Inferior parietal cortex (tissue), 1 donor: ENCODE measurements around the gene CD200.

ENCODE experiments used
- DNase-seq: peaks from one replicate; pipeline ENCODE4 v3.0.0-alpha.2; 2016; ENCODE audit errors: extremely low spot score

CD200 gene, protein sequence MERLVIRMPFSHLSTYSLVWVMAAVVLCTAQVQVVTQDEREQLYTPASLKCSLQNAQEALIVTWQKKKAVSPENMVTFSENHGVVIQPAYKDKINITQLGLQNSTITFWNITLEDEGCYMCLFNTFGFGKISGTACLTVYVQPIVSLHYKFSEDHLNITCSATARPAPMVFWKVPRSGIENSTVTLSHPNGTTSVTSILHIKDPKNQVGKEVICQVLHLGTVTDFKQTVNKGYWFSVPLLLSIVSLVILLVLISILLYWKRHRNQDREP

DNA sequence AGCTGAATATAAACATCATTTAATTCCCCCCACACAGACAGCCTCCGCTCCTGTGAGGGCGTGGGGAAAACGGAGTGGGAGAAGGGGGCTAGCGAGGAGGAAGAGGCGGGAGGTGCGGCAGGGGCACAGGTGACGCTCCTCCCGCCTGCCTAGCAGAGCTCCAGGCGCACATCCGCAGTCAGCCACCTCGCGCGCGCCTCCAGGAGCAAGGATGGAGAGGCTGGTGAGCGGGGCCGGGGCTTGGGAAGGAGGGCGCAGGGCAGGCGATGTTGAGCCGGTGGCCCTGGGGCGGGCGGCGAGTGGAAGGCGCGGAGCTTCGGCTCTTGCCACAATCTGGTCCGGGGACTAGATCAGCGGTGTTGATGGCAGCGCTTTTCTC is at the start of gene CD200:
Gene CD200 (plus strand): TSS at position 155 of the 379 bp plus-strand sequence. CDS start 57 bp downstream, at position 212.
- DNase-seq = peak; percentile 51

DNA sequence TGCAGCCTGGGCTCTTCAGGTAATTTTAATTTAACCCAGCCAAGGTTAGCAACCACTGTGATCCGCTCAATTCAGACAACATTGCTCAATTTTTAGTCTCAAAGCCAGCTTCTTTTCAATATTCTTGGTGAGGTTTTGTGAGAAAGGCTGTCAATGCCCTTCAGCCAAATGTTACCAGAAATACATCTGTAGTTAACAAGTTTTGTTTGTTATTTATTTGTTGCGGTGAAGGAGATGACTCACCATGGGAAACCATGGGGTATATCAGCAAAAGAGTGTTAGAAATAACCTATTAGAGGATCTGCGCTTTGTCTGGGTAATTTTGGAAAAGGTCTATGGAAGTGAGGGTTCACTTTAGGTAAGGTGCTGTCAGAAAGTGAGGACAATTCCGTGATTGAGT is 43.9 kb upstream of the CD200 start:
- no peak for DNase-seq

DNA sequence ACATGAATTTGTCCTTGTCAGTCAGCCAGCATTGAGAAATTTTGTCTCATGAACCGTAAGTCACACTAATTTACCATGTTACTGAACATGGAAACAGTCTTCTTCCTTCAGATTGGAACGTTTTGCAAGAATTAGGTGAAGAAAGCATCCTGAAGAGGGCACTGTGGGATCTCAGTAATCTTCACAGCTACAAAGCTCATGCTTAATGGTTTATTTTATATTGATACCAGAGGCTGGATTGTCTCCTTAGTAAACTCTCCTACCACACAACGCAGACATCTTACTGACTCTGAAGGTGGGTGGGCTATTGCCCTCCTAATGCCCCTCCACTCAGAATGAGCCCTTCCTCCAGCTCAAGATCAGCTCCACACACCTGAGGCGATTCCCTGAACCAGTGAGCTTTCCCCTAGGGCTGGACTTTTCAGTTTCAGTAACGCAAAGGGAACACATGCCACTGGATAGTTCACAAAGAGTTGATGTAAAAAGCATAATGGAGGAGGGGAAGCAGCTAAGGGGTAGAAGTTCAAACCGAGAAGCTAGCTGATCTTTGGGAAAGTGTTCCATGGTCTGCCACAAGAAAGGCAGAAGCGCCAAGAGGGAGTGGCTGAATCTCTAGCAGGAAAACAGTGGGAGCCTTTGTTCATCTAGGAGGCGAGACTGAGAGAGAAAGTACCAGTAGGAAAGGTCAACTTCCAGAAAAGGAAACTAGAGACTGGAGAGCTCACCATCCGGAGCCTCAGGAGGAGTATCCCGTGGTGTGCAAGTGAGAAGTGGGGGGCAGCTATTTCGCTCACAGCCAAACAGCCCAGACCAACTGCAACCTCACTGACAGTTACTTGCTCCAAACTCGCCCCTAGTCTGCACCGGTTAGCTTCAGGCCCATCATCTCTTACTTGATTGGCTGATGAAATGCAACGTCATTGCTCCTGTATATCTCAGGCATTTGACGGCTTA is 39.3 kb upstream of the CD200 start, which contains the start of gene SLC9C1:
Gene SLC9C1 (minus strand): TSS at position 849 of the 954 bp plus-strand sequence. CDS start 7,425 bp downstream, outside the sequence.
- DNase-seq = peak; percentile 85

DNA sequence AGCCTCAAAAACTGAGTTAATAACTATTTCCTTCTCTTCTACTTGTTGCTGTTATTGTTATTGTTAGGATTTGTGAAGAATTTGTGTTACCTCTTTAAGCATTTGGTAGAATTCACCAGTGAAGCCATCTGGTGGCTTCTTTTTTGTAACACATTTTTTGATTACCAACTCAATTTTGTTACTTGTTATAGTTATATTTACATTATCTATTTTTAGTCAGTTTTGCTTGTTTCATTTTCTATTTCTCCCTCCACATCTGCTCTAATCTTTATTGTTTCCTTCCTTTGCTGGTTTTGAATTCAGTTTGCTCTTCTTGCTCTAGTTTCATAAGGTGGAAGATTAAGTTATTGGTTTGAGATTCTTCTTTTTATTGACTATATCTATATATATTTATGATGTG is 35.2 kb upstream of the CD200 start:
- DNase-seq = no peak

DNA sequence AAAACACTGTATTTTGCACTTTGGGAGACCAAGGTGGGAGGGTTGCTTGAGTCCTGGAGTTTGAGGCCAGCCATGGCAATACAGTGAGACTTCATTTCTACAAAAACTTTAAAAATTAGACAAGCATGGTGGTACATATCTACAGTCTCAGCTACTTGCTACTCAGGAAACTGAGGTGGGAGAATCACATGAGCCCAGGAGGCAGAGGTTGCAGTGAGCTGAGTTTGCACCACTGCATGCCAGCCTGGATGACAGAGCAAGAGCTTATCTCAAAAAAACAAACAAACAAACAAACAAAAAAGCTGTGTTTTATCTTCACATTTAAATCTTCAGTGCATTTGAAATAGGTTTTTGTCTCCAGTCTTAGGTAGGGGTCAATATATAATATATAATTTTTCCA is 34.2 kb upstream of the CD200 start:
- no peak for DNase-seq

DNA sequence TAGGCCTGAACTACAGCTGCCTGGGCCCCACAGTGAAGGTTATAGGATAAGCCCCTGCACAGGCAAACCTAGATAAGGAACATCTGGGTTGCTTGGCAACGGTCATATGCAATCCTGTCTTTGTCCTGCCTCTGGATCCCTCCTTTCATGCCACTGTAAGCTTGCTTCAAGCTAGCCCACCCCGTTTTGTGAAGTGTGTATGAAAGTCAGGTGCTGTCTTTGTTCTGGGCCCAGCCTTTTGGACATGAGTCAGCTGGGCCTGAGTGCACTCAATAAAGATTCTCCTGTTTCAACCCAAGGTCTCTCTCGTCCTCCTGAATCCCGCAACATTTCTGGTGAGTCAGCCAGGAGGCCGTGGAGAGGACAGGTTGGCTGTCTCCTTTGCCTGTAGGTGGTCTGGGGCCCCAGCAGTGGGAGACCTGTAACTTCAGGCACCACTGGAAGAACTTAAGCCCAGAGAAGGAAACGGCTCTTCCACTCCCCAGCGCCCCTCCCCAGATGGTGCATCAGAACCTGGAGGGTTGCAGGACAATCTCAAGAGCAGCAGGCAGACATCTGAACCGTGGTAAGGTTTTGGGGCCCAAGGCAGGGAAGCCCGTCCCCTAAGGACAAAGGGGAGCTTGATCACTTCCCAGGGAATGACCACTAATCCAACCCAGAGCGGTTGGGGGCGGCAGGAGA is 30.7 kb upstream of the CD200 start:
- DNase-seq = no peak

DNA sequence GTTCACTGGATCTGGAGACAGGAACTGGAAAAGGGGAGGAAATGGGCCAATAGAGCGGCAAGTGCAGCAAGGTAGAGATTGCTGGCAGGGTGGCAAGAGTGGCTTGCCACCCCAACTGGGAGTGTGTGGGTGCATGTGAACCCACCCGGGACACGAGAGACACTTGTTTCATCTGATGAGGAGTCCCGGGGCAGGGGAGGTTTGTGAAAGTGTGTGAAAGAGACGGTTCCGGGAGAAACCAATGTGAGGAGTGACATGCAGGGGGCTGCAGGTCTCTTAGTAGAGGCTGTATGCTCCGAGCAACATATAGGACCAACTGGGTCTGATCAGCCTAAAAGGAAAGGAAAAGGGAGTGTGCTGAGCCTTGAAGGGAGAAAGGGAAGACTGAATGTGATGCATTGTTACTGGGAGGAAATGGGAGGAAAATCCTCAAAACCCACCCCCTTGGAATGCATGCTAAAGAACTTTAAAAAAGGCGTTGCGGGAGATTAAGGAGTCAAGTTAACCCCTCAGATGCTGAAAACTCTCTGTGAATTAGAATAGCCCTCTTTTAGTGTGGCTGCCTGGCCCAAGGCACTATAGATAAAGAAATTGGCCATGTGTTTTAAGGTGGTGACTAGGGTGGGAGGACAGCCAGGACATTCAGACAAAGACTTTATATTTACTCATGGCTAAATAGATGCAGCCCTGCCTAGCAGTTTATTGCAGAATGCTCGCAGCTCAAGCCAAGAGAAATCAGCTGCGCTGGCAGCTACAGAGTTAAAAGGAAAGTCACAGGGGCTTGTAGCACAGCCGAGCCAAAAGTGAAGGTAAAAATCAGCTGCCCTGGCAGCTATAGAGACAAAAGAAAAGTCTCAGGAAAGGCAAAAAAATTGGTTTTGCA is 29.8 kb upstream of the CD200 start:
- DNase-seq = no peak

DNA sequence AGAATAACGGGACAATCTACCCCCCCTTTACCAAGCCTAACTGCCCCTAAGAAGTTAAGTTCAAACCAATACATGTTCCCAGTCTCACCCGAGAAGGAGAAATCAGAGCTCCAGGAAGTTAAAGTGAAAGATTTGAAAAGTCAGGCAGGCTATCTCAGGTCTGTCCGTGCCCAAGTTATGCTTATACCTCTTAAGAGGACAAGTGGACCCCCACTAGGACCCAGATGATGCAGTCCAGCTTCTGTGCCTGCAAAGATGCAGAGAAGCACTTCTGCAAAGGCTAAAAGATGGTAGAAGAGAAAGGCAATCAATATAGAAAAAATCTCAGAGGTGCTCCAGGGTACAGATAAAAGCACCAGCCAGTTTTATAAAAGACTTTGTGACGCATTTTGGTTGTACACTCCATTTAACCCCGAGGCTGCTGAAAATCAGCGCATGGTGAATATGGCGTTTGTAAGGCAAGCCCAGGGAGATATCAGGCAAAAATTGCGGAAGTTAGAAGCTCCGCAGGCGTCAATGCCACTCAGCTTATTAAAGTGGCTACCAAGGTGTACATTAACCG is 29.1 kb upstream of the CD200 start:
- DNase-seq = peak; percentile 63

DNA sequence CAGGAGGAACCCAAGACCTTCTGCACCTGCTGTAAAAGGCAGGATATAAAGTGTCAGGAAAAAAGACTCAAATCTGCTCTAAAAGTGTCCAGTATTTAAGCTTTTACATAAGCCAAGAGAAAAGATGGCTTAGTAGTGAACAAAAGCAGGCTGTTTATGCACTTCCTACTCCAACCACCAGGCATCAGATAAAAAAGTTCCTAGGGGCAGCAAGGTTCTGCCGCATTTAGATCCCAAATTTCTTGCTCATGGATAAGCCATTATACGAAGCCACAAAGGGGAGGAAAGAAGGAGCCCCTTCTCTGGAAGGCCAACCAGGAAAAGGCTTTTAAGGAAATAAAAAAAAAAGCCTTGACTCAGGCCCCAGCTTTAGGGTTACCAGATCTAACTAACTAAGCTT is 28.3 kb upstream of the CD200 start:
- DNase-seq = no peak

DNA sequence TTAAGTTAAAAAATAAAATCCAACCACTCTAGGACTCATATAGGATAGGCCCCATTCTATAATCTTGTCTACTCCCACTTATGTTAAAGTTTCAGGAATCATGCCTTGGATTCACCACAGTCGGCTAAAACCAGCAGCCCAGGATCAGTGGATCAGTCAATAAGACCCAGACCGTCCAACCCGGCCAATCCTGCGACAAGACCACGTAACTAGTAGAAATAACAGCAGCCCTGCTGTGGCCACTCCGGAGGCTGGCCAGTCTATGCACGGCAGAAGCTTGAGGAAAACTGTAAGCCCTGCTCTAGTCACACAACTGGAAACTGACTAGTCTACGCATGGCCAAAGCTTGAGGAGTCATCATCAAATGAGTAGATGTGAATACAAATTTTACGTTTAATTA is 26.1 kb upstream of the CD200 start:
- no peak for DNase-seq

DNA sequence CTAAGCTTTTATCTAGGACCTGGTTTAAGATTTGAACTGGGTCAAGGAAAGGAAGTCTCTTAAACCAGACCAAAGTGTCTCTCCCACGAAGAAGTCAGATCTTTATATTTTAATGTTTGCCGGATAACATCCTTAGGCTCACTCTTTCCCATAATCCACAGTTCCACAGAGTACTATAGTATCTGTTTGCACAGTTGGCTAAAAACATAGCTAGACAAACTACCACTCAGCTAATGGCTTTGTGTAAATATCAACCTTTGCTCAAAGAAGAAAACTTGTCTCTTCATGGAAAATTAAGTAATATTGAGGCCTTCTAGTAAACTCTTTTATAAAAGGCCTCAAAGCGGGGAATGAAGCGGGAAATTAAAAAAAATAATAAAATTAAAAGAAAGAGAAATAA is 25.4 kb upstream of the CD200 start:
- no peak for DNase-seq

DNA sequence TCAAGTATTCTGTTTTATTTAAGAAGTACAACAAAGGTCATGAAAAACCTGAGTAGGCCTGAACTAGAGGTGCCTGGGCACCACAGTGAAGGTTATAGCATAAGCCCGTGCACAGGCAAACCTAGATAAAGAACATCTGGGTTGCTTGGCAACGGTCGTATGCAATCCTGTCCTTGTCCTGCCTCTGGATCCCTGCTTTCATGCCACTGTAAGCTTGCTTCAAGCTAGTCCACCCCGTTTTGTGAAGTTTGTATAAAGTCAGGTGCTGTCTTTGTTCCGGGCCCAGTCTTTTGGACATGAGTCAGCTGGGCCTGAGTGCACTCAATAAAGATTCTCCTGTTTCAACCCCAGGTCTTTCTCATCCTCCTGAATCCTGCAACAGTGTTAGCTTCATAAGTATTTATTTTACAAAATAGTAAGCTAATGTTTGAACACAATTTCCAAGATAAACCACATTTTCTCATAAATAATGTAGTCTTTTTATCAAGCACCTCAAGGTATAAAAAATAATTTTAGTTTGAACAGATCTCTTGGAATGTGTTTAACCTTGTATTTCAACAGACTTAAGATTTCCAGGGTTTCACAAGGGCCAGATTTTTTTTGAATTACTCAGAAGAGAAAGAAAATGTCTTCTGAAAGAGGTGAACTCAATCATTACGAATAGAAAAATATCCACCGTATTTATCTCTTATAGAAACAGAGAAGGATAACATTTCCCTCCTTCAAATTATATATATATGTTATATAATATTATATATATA is 24.6 kb upstream of the CD200 start:
- no peak for DNase-seq

DNA sequence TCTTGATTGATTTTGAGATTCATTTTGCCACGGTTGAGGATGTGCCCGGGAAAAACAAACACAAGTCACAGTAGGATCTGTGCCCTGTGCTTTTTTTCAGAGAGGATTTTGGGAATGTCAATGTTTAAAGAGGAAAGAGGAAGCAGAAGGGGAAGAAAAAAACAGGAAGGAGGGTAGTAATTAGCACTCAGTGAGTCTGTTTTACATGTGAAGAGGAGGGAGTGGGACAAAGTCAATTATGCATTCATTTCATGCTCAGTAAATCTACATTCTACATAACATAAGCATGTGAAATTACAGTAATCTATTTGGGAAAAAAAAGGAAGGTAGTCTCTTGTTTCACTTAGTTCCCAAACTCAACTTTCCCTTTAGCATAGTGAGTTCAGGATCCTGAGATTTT is 18.3 kb upstream of the CD200 start:
- no peak for DNase-seq

DNA sequence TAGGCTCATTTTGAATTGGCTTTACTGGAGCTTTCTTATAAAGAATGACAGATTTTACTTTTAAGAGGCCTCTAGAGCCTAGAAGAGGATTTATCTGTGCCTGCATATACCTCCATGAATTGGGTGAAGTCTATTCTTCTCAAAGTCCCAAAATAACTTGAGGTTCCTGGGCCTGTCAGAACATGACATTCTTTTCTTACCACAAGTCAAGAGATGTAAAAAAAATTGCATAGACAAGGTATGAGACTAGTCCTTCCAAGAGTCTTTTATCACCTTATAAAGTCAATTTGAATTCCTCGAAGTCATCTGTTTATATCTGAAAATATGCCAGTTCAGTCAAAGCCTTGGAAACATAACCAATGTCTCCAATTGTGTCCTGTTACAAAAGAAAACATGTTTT is 17.2 kb upstream of the CD200 start:
- DNase-seq = no peak

DNA sequence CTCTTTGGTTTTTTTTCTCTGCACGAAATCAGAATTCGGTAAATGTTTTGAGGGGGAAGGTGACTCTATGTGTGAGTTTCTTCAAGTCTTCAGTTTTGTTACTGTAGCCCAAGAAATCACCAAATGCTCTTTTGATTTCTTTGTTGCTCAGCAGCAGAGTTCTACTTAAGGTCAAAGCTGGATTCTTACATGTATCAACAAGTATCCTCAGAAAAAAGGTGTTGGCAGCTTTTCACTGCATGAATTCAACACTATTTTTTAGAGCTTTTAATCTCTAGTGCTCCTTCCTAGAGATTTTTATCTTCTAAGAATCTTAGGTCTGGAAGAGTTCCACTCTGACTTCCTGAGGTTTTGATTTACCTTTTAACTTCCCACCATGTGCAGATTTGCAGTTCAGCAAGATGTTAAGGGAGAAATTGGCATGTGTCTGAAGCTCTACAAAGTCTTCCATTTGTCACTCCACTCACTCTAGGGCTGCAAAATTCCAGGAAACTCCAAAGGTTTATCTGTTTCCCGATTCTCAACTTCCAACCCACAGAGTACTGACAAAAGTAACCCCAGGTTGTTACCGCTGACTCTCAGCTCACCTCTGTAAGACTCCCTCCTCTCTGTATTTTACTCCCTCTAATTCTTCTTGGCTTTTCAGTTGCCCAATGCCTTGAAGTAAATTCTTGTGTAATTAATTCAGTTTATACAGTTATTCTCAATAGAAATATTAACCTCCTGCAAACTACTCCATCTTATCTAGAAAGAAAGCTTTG is 13.3 kb upstream of the CD200 start:
- DNase-seq = no peak

DNA sequence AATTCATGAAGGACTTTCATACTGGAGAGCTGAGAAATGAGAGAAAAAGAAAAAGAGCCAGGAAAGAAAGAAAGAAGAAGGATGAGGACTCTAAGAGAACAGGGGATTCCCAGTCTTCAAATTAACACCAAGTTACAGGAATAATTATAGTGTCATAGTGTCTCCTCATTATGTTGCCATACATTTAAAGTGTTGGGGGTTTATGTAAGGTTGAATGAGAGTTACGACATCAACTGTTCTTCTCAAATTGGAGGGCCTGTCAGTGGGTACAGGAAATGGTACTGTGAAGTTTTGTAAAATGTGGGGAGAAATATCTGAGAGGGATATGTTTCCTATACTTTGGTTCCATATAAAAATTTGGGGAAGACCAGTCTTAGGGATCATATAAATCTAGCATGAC is 12.3 kb upstream of the CD200 start:
- DNase-seq = no peak

DNA sequence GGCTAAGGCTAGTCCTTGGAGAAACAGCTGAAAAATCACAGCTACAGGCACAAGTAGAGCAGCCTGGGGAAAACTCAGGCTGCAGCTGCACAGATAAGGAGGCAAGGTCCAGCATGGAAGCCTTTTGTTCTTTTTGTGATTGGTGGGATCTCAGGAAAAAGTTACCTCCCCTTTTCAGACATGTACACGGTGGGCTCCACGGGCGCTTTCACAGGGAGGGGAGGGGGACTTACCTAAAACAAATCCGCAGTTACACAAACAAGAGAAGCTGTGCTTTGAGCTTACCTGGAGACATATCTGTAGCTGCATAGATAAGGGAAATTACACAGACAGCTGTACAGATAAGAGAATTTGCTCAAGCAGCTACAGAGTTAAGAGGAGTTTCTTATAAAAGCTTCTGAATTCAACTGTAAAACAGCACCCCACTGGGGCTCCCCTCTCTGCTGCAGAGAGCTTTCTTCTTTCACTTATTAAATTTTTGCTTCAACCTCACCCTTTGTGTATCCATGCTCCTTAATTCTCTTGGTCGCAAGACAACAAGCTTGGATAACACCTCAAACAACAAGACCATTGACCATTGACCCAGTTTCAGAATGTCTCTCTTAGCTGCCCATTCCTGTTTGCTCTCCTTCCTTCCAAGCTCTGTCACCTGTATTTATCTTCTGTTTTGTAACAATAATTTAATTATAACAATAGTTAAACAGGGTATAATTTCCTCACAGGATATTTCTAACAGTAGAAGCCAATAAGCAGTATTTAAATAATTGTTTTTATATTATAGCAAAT is 10.9 kb upstream of the CD200 start:
- DNase-seq = no peak

DNA sequence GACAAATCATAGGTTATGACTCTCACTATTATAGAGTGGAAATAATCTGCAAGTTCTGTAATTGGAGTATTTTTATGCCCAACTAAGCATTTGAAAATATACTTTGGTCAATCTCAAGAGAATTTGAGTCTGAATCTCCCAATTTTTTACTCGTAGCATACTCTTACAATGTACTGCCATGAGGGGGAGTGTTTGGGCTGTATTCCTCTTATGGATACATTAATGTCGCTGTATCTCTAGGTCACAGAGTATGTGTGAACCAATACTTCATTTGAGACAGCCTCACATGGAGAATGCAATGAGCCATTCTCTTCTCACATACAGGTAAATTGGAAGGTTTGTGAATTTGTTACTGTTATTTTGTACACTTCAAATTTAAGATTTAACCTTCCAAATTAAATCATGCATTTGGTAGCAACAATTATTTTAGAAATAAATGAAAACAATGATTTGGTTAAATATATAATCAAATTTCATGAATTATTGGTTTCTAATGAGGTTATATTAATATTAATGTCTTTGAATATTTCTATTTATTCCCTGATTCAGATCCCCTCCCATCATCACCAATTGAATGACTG is 5.5 kb upstream of the CD200 start:
- peak; percentile 83 for DNase-seq
